ENCODE measurements around the gene PYM1. TPM values are rescaled to one million over a fixed set of nuclear protein-coding genes. Genes with fewer than 3 reads are reported as not detected.
"Not testable (repeated sequence)": the region's sequence is repeated elsewhere in the genome, so short reads cannot be mapped to it uniquely, and the experiment has no call there.

Gene PYM1
- polyA plus RNA-seq, 3 donors from 2014 or later, result 41.2 to 66.3 (median 54.2) TPM

GRCh38 chr12:55933169-55933798 is 5.6 kb upstream of the PYM1 start:
- H3K4me3 Mint-ChIP-seq, result peak overlapping the region; percentile 96 to 100 (median 99)
- peaks cover 4 to 7% (median 7%) of the 10 kb centered on the region in 3 donors for H3K36me3 Mint-ChIP-seq
- H3K9me3 Mint-ChIP-seq, result no peaks in the 10 kb centered on the region
- H3K27me3 Mint-ChIP-seq (ENCODE audit: low read depth in 3 of 3), result peaks cover 7 to 8% (median 7%) of the 10 kb centered on the region in 3 donors
- peak overlapping the region in 4 of 6 donors; percentile 93 to 98 (median 98) for H3K27ac Mint-ChIP-seq
- peaks cover 50 to 53% of the 10 kb centered on the region in 2 donors for H3K4me1 Mint-ChIP-seq
- DNase-seq, result no peak

DNA sequence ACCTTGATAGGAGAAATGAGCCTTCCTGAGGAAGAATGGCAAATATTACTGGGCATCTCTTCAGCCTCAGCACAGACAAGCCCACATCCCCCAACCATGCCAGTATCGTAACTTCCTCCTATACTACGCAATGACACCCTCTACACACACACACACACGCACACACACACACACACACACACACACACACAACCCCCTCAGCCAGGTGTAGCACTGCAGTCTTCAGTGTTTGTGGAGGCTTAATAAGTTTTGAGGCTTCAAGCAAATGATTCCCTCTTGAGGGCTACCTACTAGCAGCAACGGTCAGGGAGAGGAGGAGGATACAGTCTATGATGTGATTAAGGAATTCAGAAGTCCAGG is 4.8 kb upstream of the PYM1 start:
- Mint-ChIP-seq H3K4me1 (peaks cover 56 to 59% of the 10 kb centered on the region in 2 donors), H3K36me3 (peaks cover 4 to 7% (median 6%) of the 10 kb centered on the region in 3 donors), H3K27ac (peak overlapping the region; percentile 93 to 99 (median 98)), H3K27me3 (ENCODE audit: low read depth in 3 of 3) (peaks cover 7 to 11% (median 7%) of the 10 kb centered on the region in 3 donors), H3K4me3 (peak overlapping the region; percentile 96 to 100 (median 99)), H3K9me3 (no peaks in the 10 kb centered on the region)
- DNase-seq, result peak; percentile 39 to 57 (median 51)

- Mint-ChIP-seq H3K4me1 (peaks cover 56 to 63% of the 10 kb centered on the region in 2 donors), H3K9me3 (no peaks in the 10 kb centered on the region), H3K27me3 (ENCODE audit: low read depth in 3 of 3) (peaks cover 12 to 13% (median 12%) of the 10 kb centered on the region in 3 donors)
Measured at GRCh38 chr12:55931780-55932550, 4.3 kb upstream of the PYM1 start.

GRCh38 chr12:55931317-55931779 is 3.7 kb upstream of the PYM1 start:
- Mint-ChIP-seq H3K36me3 (peaks cover 0 to 4% (median 0%) of the 10 kb centered on the region in 3 donors), H3K9me3 (no peaks in the 10 kb centered on the region), H3K27me3 (ENCODE audit: low read depth in 3 of 3) (peaks cover 15 to 18% (median 15%) of the 10 kb centered on the region in 3 donors), H3K4me1 (peaks cover 61 to 69% of the 10 kb centered on the region in 2 donors), H3K4me3 (peak overlapping the region; percentile 96 to 100 (median 99)), H3K27ac (peak overlapping the region; percentile 93 to 99 (median 98))
- no peak for DNase-seq

More at GRCh38 chr12:55931780-55932550, 4.3 kb upstream of the PYM1 start:
- Mint-ChIP-seq H3K36me3 (peaks cover under 1 to 3% (median 2%) of the 10 kb centered on the region in 3 donors), H3K27ac (peak overlapping the region; percentile 93 to 99 (median 98)), H3K4me3 (peak overlapping the region; percentile 96 to 100 (median 99))
- DNase-seq, result peak; percentile 37 to 46 (median 45)

DNA sequence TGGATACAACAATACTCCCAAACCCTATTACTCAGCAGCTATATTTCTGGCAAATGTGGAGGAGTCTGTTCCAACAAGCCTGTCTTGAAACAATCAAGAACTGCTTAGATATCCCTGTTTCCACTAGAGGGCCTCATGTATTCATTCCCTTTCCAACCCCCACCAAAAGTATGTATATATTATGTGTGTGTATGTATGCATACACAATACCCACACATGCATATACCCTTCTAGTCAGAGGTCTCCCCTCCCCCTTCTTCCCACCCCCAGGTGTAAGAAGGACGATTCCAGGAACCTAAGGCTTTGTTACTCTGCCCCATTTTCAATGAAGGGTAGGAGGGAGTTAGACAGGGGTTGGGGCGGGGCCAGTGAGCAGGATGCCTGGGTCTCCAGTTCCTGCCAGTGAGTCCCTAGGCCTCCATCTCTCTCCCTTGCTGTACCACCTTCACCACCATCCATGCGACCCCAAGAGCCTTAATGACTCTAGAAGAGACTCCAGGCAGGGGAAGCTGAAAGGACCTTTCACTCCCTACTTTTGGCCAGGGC is 3.1 kb upstream of the PYM1 start, which contains the start of gene DGKA:
TSS of gene DGKA (plus strand) at position 392 of the 546 bp plus-strand sequence. CDS start 5,342 bp downstream, outside the sequence.
- Mint-ChIP-seq H3K9me3 (no peaks in the 10 kb centered on the region), H3K4me1 (peaks cover 63 to 74% of the 10 kb centered on the region in 2 donors), H3K27me3 (ENCODE audit: low read depth in 3 of 3) (peaks cover 14 to 18% (median 17%) of the 10 kb centered on the region in 3 donors), H3K4me3 (peak within 1 kb of the TSS; percentile 96 to 100 (median 99)), H3K27ac (peak within 1 kb of the TSS; percentile 93 to 99 (median 98)), H3K36me3 (peaks cover 0 to 4% (median 0%) of the 10 kb centered on the region in 3 donors)
- peak; percentile 28 to 41 (median 41) for DNase-seq

- DNase-seq, result peak; percentile 61 to 66 (median 63)
Measured at GRCh38 chr12:55929306-55929791, 1.7 kb upstream of the PYM1 start.

GRCh38 chr12:55926738-55927587 is 731 bp downstream of the PYM1 start:
- Mint-ChIP-seq H3K4me1 (peaks cover 62 to 75% of the 10 kb centered on the region in 2 donors), H3K27ac (peak overlapping the region; percentile 93 to 98 (median 97)), H3K27me3 (ENCODE audit: low read depth in 3 of 3) (peaks cover 10 to 17% (median 14%) of the 10 kb centered on the region in 3 donors), H3K4me3 (peak overlapping the region; percentile 97 to 100 (median 98)), H3K9me3 (no peaks in the 10 kb centered on the region), H3K36me3 (peaks cover 3 to 4% (median 4%) of the 10 kb centered on the region in 3 donors)
- DNase-seq, result peak; percentile 80 to 83 (median 82)

More at GRCh38 chr12:55929306-55929791, 1.7 kb upstream of the PYM1 start:
- Mint-ChIP-seq H3K36me3 (peaks cover 0 to 4% (median 0%) of the 10 kb centered on the region in 3 donors), H3K9me3 (no peaks in the 10 kb centered on the region), H3K4me1 (peaks cover 74 to 87% of the 10 kb centered on the region in 2 donors), H3K27ac (peak overlapping the region; percentile 93 to 99 (median 98)), H3K4me3 (peak overlapping the region; percentile 96 to 100 (median 99)), H3K27me3 (ENCODE audit: low read depth in 3 of 3) (peaks cover 14 to 18% (median 17%) of the 10 kb centered on the region in 3 donors)

- H3K4me3 Mint-ChIP-seq, result peak overlapping the region; percentile 97 to 100 (median 98)
Measured at GRCh38 chr12:55925870-55926737, 1.6 kb downstream of the PYM1 start.

DNA sequence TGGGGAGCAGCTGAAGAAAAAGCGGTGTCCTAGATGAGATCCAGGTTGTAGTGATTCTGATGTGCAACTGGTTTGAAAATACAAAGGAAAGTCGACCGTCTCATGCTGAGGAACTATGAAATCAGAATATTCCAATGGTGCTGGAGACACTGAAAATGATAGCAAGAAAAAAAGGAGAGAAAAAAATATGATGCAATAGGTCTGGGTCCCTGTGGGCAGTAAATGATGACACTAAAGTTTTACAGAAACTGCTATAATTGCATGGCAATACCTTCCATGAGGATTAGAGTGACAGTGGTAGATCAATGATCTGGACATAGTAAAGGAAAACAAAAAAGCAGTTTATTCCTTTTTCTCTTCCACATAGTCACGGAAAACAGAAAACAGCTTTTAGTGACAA is 2.3 kb downstream of the PYM1 start:
- H3K27me3 Mint-ChIP-seq (ENCODE audit: low read depth in 3 of 3), result peaks cover 8 to 15% (median 13%) of the 10 kb centered on the region in 3 donors
- H3K36me3 Mint-ChIP-seq, result peaks cover 3 to 4% (median 4%) of the 10 kb centered on the region in 3 donors
- H3K4me3 Mint-ChIP-seq, result peak overlapping the region; percentile 97 to 100 (median 98)
- H3K9me3 Mint-ChIP-seq, result no peaks in the 10 kb centered on the region
- H3K27ac Mint-ChIP-seq, result peak overlapping the region; percentile 93 to 98 (median 97)
- peaks cover 51 to 75% of the 10 kb centered on the region in 2 donors for H3K4me1 Mint-ChIP-seq
- no peak for DNase-seq

More at GRCh38 chr12:55925870-55926737, 1.6 kb downstream of the PYM1 start:
- H3K9me3 Mint-ChIP-seq, result no peaks in the 10 kb centered on the region
- peak overlapping the region; percentile 93 to 98 (median 97) for H3K27ac Mint-ChIP-seq
- H3K4me1 Mint-ChIP-seq, result peaks cover 56 to 77% of the 10 kb centered on the region in 2 donors
- peaks cover 9 to 14% (median 14%) of the 10 kb centered on the region in 3 donors for H3K27me3 Mint-ChIP-seq (ENCODE audit: low read depth in 3 of 3)
- no peak for DNase-seq
- H3K36me3 Mint-ChIP-seq, result peaks cover 3 to 4% (median 4%) of the 10 kb centered on the region in 3 donors

- not testable (repeated sequence) for DNase-seq, H3K36me3 Mint-ChIP-seq, H3K4me3 Mint-ChIP-seq, H3K9me3 Mint-ChIP-seq
- Mint-ChIP-seq H3K4me1 (peaks cover 33 to 57% of the 10 kb centered on the region in 2 donors), H3K27me3 (ENCODE audit: low read depth in 3 of 3) (peaks cover 8 to 15% (median 11%) of the 10 kb centered on the region in 3 donors), H3K27ac (peak overlapping the region in 2 of 6 donors; percentile 22 to 73)
Measured at GRCh38 chr12:55923648-55924047, 4.0 kb downstream of the PYM1 start.

DNA sequence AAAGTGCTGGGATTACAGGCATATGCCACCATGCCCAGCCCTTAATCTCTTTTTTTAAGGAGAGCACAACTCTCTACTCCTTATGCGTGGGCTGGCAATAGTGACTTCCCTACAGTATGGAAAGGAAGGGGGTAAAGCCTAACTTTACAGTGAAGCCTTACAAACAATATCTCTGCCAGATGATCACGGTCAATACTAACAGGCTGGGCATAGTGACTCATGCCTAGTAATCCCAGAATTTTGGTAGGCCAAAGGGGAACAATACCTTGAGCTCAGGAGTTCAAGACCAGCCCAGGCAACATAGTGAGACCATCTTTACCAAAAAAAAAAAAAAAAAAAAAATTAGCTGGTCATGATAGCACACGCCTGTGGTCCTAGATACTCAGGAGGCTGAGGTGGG is 5.6 kb downstream of the PYM1 start:
- H3K9me3 Mint-ChIP-seq, result no peaks in the 10 kb centered on the region
- DNase-seq, result no peak
- H3K27ac Mint-ChIP-seq, result no peak overlapping the region
- no peak overlapping the region for H3K4me3 Mint-ChIP-seq
- H3K4me1 Mint-ChIP-seq, result peaks cover 27 to 48% of the 10 kb centered on the region in 2 donors
- peaks cover 5 to 12% (median 7%) of the 10 kb centered on the region in 3 donors for H3K27me3 Mint-ChIP-seq (ENCODE audit: low read depth in 3 of 3)
- peaks cover 3 to 4% (median 3%) of the 10 kb centered on the region in 3 donors for H3K36me3 Mint-ChIP-seq
